ENCODE data around the gene PDE11A.

The PDE11A gene

DNA sequence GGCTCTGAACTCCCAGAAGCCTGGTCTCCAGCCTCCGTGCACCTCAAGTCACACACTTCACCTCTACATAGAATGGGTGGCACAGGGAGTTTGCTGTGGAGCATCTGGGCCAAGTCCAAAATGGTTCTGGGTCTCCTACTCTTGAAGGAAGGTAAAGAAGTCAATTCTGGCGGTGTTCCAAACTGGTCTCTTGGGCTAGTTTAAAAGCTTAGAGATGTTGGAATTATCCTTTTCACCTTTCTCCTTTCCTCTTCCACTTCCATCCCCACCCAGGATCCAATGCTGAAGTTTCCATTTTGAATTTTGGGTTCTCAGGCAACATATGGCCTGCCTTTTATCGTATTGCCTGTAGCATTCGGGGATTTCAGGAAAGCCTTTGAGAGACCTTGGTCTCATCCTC is 325.2 kb downstream of the PDE11A start:
- POLR2A ChIA-PET = no interaction called here
- DNase-seq (ENCODE audit: extremely low spot score) = no peak
- no peak for TF ChIP-seq HDGF (IDR thresholded peaks at IDR 0.05; ENCODE audit: borderline replicate concordance)
- no peak for TF ChIP-seq FOXA1 (IDR thresholded peaks at IDR 0.05)
- TF ChIP-seq TARDBP (IDR thresholded peaks at IDR 0.05) = no peak
- TF ChIP-seq FOXK2 (IDR thresholded peaks at IDR 0.05) = no peak
- TF ChIP-seq ELF4 (IDR thresholded peaks at IDR 0.05) = no peak
- TF ChIP-seq SUZ12 (IDR thresholded peaks at IDR 0.05) = no peak
- no peak for TF ChIP-seq L3MBTL2 (conservative IDR thresholded peaks at IDR 0.05)
- no peak for TF ChIP-seq LEF1 (IDR thresholded peaks at IDR 0.05; ENCODE audit: borderline replicate concordance)
- TF ChIP-seq ARNT (IDR thresholded peaks at IDR 0.05) = no peak
- TF ChIP-seq BHLHE40 (IDR thresholded peaks at IDR 0.05; ENCODE audit: borderline replicate concordance) = no peak
- TF ChIP-seq CTBP1 (IDR thresholded peaks at IDR 0.05; ENCODE audit: borderline replicate concordance) = no peak
- no peak for TF ChIP-seq PKNOX1 (IDR thresholded peaks at IDR 0.05)
- TF ChIP-seq FOXM1 (IDR thresholded peaks at IDR 0.05; ENCODE audit: borderline replicate concordance) = no peak
- no peak for TF ChIP-seq NFRKB (IDR thresholded peaks at IDR 0.05)
- no peak for TF ChIP-seq SP1 (IDR thresholded peaks at IDR 0.05)
- no peak for TF ChIP-seq ZNF384 (IDR thresholded peaks at IDR 0.05)
- CTCF ChIA-PET = interaction anchor here (0.6 kb wide), 1 partner anchor 11 kb away, joined by 3 read pairs; no protein-coding TSS in a partner anchor

DNA sequence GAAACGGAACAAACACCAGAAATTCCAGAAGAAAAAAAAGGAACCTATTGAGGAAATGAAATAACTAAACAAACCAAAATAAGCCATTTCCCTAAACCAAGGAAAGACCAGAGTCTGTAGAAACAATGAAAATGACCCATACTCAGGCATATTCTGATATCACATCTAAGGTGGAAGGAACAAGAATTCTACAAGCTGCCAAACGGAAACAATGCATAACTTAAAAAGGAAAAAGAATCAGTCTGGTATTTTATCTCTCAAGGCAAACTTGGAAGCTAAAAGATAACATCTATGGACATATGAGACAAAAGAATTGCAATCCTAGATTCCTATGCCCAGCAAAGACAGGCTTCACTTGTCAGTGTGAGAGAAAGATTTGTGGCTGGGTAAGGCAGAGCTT is 326.2 kb downstream of the PDE11A start:
- no peak for DNase-seq (ENCODE audit: extremely low spot score)
- ChIA-PET POLR2A (no interaction called here), CTCF (no interaction called here)
- no peak for TF ChIP-seq SUZ12 (IDR thresholded peaks at IDR 0.05)
- TF ChIP-seq FOXA1 (IDR thresholded peaks at IDR 0.05) = no peak
- TF ChIP-seq NFRKB (IDR thresholded peaks at IDR 0.05) = no peak
- no peak for TF ChIP-seq SP1 (IDR thresholded peaks at IDR 0.05)
- TF ChIP-seq FOXM1 (IDR thresholded peaks at IDR 0.05; ENCODE audit: borderline replicate concordance) = no peak
- no peak for TF ChIP-seq LEF1 (IDR thresholded peaks at IDR 0.05; ENCODE audit: borderline replicate concordance)
- no peak for TF ChIP-seq BHLHE40 (IDR thresholded peaks at IDR 0.05; ENCODE audit: borderline replicate concordance)
- TF ChIP-seq TARDBP (IDR thresholded peaks at IDR 0.05) = no peak

- ChIA-PET POLR2A (no interaction called here), CTCF (no interaction called here)
- DNase-seq (ENCODE audit: extremely low spot score) = no peak
- TF ChIP-seq SUZ12 (IDR thresholded peaks at IDR 0.05) = no peak
- no peak for TF ChIP-seq SP1 (IDR thresholded peaks at IDR 0.05)
- no peak for TF ChIP-seq CTBP1 (IDR thresholded peaks at IDR 0.05; ENCODE audit: borderline replicate concordance)
- no peak for TF ChIP-seq ELF4 (IDR thresholded peaks at IDR 0.05)
- TF ChIP-seq ZNF384 (IDR thresholded peaks at IDR 0.05) = no peak
- TF ChIP-seq LEF1 (IDR thresholded peaks at IDR 0.05; ENCODE audit: borderline replicate concordance) = no peak
- no peak for TF ChIP-seq HDGF (IDR thresholded peaks at IDR 0.05; ENCODE audit: borderline replicate concordance)
Observed at GRCh38 chr2:177745531-177745930, 327.0 kb downstream of the PDE11A start.

GRCh38 chr2:177742851-177743250 is 329.7 kb downstream of the PDE11A start:
- POLR2A ChIA-PET = no interaction called here
- TF ChIP-seq FOXK2 (IDR thresholded peaks at IDR 0.05) (no peak), TARDBP (IDR thresholded peaks at IDR 0.05) (no peak)
- DNase-seq (ENCODE audit: extremely low spot score) = no peak
- CTCF ChIA-PET = interaction anchor here (0.6 to 0.7 kb wide), 2 partner anchors 8 to 515 kb away, joined by 3 to 11 read pairs; no protein-coding TSS in a partner anchor

DNA sequence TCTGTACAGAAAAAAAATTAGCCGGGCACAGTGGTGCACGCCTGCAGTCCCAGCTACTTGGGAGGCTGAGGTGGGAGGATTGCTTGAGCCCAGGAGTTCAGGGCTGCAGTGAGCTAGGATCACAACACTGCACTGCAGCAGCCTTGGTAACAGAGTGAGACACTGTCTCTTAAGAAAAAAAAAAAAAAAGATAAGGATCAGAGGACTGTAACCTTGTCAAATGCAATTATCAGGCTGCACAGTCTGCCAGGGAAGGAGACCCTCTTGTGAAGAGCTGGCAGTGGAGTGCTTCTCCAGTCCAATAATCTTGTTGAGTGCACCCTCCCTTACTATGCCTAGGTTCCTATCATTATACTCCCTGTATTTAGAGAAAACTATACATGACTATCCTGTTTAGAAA is 330.7 kb downstream of the PDE11A start:
- DNase-seq (ENCODE audit: extremely low spot score) = no peak
- TF ChIP-seq FOXK2 (IDR thresholded peaks at IDR 0.05) = no peak
- no peak for TF ChIP-seq BHLHE40 (IDR thresholded peaks at IDR 0.05; ENCODE audit: borderline replicate concordance)
- no peak for TF ChIP-seq SUZ12 (IDR thresholded peaks at IDR 0.05)
- TF ChIP-seq PKNOX1 (IDR thresholded peaks at IDR 0.05) = no peak
- TF ChIP-seq ARNT (IDR thresholded peaks at IDR 0.05) = no peak
- TF ChIP-seq L3MBTL2 (conservative IDR thresholded peaks at IDR 0.05) = no peak
- no peak for TF ChIP-seq HDGF (IDR thresholded peaks at IDR 0.05; ENCODE audit: borderline replicate concordance)
- no peak for TF ChIP-seq FOXM1 (IDR thresholded peaks at IDR 0.05; ENCODE audit: borderline replicate concordance)
- TF ChIP-seq CTBP1 (IDR thresholded peaks at IDR 0.05; ENCODE audit: borderline replicate concordance) = no peak
- TF ChIP-seq ZNF384 (IDR thresholded peaks at IDR 0.05) = no peak
- no peak for TF ChIP-seq NFRKB (IDR thresholded peaks at IDR 0.05)
- CTCF ChIA-PET = interaction anchor here (0.5 to 0.7 kb wide), 2 partner anchors 9 to 242 kb away, joined by 3 read pairs; no protein-coding TSS in a partner anchor
- POLR2A ChIA-PET = no interaction called here

DNA sequence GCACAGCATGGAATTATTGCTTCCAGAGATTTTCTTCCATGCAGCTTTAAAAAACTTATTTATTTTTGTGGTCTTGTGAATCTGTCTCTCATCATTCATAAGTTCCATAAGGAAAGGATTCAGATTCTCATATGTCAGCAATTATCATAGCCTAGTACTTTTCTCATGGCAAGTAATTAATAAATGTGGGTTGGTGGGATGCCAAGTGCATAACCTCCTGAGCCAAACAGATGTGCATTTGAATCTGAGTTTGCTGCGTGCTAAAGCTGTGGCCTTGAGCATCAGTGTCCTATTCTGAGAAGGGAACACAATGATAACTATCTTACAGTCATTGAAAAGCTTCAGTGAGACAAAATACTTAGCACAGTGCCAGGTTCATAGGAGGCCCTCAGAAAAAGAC is 331.9 kb downstream of the PDE11A start:
- POLR2A ChIA-PET = no interaction called here
- no peak for DNase-seq (ENCODE audit: extremely low spot score)
- CTCF ChIA-PET = no interaction called here
- TF ChIP-seq BHLHE40 (IDR thresholded peaks at IDR 0.05; ENCODE audit: borderline replicate concordance) (no peak), HDGF (IDR thresholded peaks at IDR 0.05; ENCODE audit: borderline replicate concordance) (no peak)

- DNase-seq (ENCODE audit: extremely low spot score) = no peak
- ChIA-PET CTCF (no interaction called here), POLR2A (no interaction called here)
- no peak for TF ChIP-seq FOXA1 (IDR thresholded peaks at IDR 0.05)
- TF ChIP-seq ZNF384 (IDR thresholded peaks at IDR 0.05) = no peak
- no peak for TF ChIP-seq CTBP1 (IDR thresholded peaks at IDR 0.05; ENCODE audit: borderline replicate concordance)
- TF ChIP-seq FOXK2 (IDR thresholded peaks at IDR 0.05) = no peak
- no peak for TF ChIP-seq FOXM1 (IDR thresholded peaks at IDR 0.05; ENCODE audit: borderline replicate concordance)
- no peak for TF ChIP-seq SUZ12 (IDR thresholded peaks at IDR 0.05)
- TF ChIP-seq BHLHE40 (IDR thresholded peaks at IDR 0.05; ENCODE audit: borderline replicate concordance) = no peak
- no peak for TF ChIP-seq HDGF (IDR thresholded peaks at IDR 0.05; ENCODE audit: borderline replicate concordance)
- no peak for TF ChIP-seq SP1 (IDR thresholded peaks at IDR 0.05)
- TF ChIP-seq ARNT (IDR thresholded peaks at IDR 0.05) = no peak
Observed at GRCh38 chr2:177738461-177739235, 333.9 kb downstream of the PDE11A start.
